Measurements from ENCODE around the gene NR6A1. TPM values are rescaled to one million over a fixed set of nuclear protein-coding genes. Genes with fewer than 3 reads are reported as not detected.

Gene NR6A1
- polyA plus RNA-seq, 2 of the 4 experiments (the other 2 are of a cell fraction): 1.7 to 3.3 TPM

GRCh38 chr9:124483481-124483880 lies 287.6 kb downstream of the NR6A1 start:
- ATAC-seq (no peak), DNase-seq (ENCODE audit: low read depth in 1 of 2, low spot score in 1 of 2) (no peak), FAIRE-seq (no peak)
- Histone ChIP-seq H3K4me3 (no peak overlapping the region), H3K27ac (no peak overlapping the region), H3K9me3 (no peaks in the 10 kb centered on the region), H3K4me2 (no peak overlapping the region), H3K4me1 (no peaks in the 10 kb centered on the region)
- 82% methylated on average over 9 of the region's 9 CpGs for WGBS (ENCODE audit: missing lambda C conversion rate)
- TF ChIP-seq MAZ (IDR thresholded peaks at IDR 0.05; ENCODE audit: borderline replicate concordance, low read depth, low read length) (no peak), PHF8 (IDR thresholded peaks at IDR 0.05; ENCODE audit: borderline replicate concordance, low read depth) (no peak), HOXB5 (CRISPR knock-in tag; IDR thresholded peaks at IDR 0.05) (no peak), KDM5A (IDR thresholded peaks at IDR 0.05) (no peak), EHF (CRISPR knock-in tag; IDR thresholded peaks at IDR 0.05) (no peak), FOSL2 (IDR thresholded peaks at IDR 0.05) (no peak), FOSL2 (CRISPR knock-in tag; IDR thresholded peaks at IDR 0.05) (no peak), ZFP36 (IDR thresholded peaks at IDR 0.05; ENCODE audit: borderline replicate concordance, partially characterized antibody) (no peak), KDM1A (IDR thresholded peaks at IDR 0.05; ENCODE audit: low read depth) (no peak), JUNB (IDR thresholded peaks at IDR 0.05) (no peak), MAFK (IDR thresholded peaks at IDR 0.05; ENCODE audit: partially characterized antibody) (no peak), FOSB (CRISPR knock-in tag; IDR thresholded peaks at IDR 0.05) (no peak)
- ChIA-PET CTCF (interaction anchor here (0.6 to 1.4 kb wide), 5 partner anchors 9 to 822 kb away, joined by 3 to 5 read pairs (median 4); no protein-coding TSS in a partner anchor), POLR2A (no interaction called here)

GRCh38 chr9:124482431-124483031 lies 288.6 kb downstream of the NR6A1 start:
- 73% methylated on average over 10 of the region's 26 CpGs for WGBS (ENCODE audit: missing lambda C conversion rate)
- DNase-seq (ENCODE audit: low read depth in 1 of 2, low spot score in 1 of 2): no peak
- no peak for FAIRE-seq
- Histone ChIP-seq H3K4me1 (no peaks in the 10 kb centered on the region), H3K4me2 (no peak overlapping the region), H3K27ac (no peak overlapping the region), H3K9me3 (no peaks in the 10 kb centered on the region), H3K4me3 (no peak overlapping the region)
- TF ChIP-seq, protein P1, sequence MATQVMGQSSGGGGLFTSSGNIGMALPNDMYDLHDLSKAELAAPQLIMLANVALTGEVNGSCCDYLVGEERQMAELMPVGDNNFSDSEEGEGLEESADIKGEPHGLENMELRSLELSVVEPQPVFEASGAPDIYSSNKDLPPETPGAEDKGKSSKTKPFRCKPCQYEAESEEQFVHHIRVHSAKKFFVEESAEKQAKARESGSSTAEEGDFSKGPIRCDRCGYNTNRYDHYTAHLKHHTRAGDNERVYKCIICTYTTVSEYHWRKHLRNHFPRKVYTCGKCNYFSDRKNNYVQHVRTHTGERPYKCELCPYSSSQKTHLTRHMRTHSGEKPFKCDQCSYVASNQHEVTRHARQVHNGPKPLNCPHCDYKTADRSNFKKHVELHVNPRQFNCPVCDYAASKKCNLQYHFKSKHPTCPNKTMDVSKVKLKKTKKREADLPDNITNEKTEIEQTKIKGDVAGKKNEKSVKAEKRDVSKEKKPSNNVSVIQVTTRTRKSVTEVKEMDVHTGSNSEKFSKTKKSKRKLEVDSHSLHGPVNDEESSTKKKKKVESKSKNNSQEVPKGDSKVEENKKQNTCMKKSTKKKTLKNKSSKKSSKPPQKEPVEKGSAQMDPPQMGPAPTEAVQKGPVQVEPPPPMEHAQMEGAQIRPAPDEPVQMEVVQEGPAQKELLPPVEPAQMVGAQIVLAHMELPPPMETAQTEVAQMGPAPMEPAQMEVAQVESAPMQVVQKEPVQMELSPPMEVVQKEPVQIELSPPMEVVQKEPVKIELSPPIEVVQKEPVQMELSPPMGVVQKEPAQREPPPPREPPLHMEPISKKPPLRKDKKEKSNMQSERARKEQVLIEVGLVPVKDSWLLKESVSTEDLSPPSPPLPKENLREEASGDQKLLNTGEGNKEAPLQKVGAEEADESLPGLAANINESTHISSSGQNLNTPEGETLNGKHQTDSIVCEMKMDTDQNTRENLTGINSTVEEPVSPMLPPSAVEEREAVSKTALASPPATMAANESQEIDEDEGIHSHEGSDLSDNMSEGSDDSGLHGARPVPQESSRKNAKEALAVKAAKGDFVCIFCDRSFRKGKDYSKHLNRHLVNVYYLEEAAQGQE (IDR thresholded peaks at IDR 0.05): no peak
- TF ChIP-seq, protein P2, sequence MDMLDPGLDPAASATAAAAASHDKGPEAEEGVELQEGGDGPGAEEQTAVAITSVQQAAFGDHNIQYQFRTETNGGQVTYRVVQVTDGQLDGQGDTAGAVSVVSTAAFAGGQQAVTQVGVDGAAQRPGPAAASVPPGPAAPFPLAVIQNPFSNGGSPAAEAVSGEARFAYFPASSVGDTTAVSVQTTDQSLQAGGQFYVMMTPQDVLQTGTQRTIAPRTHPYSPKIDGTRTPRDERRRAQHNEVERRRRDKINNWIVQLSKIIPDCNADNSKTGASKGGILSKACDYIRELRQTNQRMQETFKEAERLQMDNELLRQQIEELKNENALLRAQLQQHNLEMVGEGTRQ (IDR thresholded peaks at IDR 0.05): no peak
- TF ChIP-seq HDAC2 (IDR thresholded peaks at IDR 0.05) (no peak), KDM5A (IDR thresholded peaks at IDR 0.05) (no peak), JUN (IDR thresholded peaks at IDR 0.05) (no peak), HEYL (CRISPR knock-in tag; IDR thresholded peaks at IDR 0.05) (no peak), FOSL2 (IDR thresholded peaks at IDR 0.05) (no peak), FOSL2 (CRISPR knock-in tag; IDR thresholded peaks at IDR 0.05) (no peak), ZSCAN20 (CRISPR knock-in tag; IDR thresholded peaks at IDR 0.05) (no peak), RFX5 (IDR thresholded peaks at IDR 0.05) (no peak), HOXB5 (CRISPR knock-in tag; IDR thresholded peaks at IDR 0.05) (no peak), SMC3 (IDR thresholded peaks at IDR 0.05) (no peak), FOXS1 (CRISPR knock-in tag; IDR thresholded peaks at IDR 0.05) (no peak), CBX8 (IDR thresholded peaks at IDR 0.05) (no peak), EHMT2 (IDR thresholded peaks at IDR 0.05; ENCODE audit: low read depth) (no peak), EP300 (IDR thresholded peaks at IDR 0.05) (no peak)
- TF ChIP-seq, protein P3, sequence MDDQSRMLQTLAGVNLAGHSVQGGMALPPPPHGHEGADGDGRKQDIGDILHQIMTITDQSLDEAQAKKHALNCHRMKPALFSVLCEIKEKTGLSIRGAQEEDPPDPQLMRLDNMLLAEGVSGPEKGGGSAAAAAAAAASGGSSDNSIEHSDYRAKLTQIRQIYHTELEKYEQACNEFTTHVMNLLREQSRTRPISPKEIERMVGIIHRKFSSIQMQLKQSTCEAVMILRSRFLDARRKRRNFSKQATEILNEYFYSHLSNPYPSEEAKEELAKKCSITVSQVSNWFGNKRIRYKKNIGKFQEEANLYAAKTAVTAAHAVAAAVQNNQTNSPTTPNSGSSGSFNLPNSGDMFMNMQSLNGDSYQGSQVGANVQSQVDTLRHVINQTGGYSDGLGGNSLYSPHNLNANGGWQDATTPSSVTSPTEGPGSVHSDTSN (IDR thresholded peaks at IDR 0.05): no peak
- TF ChIP-seq, protein P4, sequence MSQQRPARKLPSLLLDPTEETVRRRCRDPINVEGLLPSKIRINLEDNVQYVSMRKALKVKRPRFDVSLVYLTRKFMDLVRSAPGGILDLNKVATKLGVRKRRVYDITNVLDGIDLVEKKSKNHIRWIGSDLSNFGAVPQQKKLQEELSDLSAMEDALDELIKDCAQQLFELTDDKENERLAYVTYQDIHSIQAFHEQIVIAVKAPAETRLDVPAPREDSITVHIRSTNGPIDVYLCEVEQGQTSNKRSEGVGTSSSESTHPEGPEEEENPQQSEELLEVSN (IDR thresholded peaks at IDR 0.05; ENCODE audit: borderline replicate concordance, low read depth): no peak
- TF ChIP-seq, protein P5, sequence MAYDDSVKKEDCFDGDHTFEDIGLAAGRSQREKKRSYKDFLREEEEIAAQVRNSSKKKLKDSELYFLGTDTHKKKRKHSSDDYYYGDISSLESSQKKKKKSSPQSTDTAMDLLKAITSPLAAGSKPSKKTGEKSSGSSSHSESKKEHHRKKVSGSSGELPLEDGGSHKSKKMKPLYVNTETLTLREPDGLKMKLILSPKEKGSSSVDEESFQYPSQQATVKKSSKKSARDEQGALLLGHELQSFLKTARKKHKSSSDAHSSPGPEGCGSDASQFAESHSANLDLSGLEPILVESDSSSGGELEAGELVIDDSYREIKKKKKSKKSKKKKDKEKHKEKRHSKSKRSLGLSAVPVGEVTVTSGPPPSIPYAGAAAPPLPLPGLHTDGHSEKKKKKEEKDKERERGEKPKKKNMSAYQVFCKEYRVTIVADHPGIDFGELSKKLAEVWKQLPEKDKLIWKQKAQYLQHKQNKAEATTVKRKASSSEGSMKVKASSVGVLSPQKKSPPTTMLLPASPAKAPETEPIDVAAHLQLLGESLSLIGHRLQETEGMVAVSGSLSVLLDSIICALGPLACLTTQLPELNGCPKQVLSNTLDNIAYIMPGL (CRISPR knock-in tag; IDR thresholded peaks at IDR 0.05; ENCODE audit: borderline replicate concordance): no peak
- peak in 1 of 2 experiments; percentile 18; a peak in 2 of 6 replicates for ATAC-seq
- ChIA-PET POLR2A (no interaction called here), CTCF (interaction anchor here (0.8 to 3.3 kb wide), 2 partner anchors 19 to 63 kb away, joined by 3 to 25 read pairs; no protein-coding TSS in a partner anchor)

Measured in A549 (cell line).